DND-41 (cell line): ENCODE data around the gene ZNF256.
"Not testable (repeated sequence)": the region's sequence is repeated elsewhere in the genome, so short reads cannot be mapped to it uniquely, and the experiment has no call there.

ENCODE experiments used
- ATAC-seq: fragments of 200-7000 bp; cut with Tn5 transposase; 3 replicates; pipeline ENCODE4 v1.9.1; 2021; ENCODE audit warnings: low read depth; ENCODE audit not compliant: insufficient read depth
- DNase-seq: peaks from one replicate; pipeline ENCODE4 v3.0.0-alpha.2; 2020
- H2AFZ ChIP-seq: 2 replicates; pipeline ENCODE4 v1.6.0; 2012; ENCODE audit warnings: low read depth, low read length
- H3K27ac ChIP-seq: 2 replicates; pipeline ENCODE4 v1.5.1; 2012; ENCODE audit warnings: low read length, inconsistent platforms
- H3K27me3 ChIP-seq: fragments of 200-600 bp; sonication (generic); 2 replicates; pipeline ENCODE4 v1.6.0; 2012; ENCODE audit warnings: low read length, mild to moderate bottlenecking, inconsistent platforms; ENCODE audit not compliant: insufficient read depth, poor library complexity
- H3K36me3 ChIP-seq: 2 replicates; pipeline ENCODE4 v1.5.1; 2012; ENCODE audit warnings: low read length, inconsistent platforms; ENCODE audit not compliant: insufficient read depth
- H3K4me1 ChIP-seq: 2 replicates; pipeline ENCODE4 v1.5.1; 2012; ENCODE audit warnings: mild to moderate bottlenecking, low read length; ENCODE audit not compliant: insufficient read depth
- H3K4me2 ChIP-seq: 2 replicates; pipeline ENCODE4 v1.6.0; 2012; ENCODE audit warnings: mild to moderate bottlenecking, moderate library complexity, low read length, inconsistent platforms; ENCODE audit not compliant: insufficient read depth
- H3K4me3 ChIP-seq, 2 experiments: fragments of 200-600 bp in 1 of 2; shearing (Covaris generic) in 1 of 2; 2 replicates each; pipeline ENCODE4 v1.5.1; 2012 to 2016; ENCODE audit warnings: inconsistent platforms in 2 of 2, low read length in 2 of 2, mild to moderate bottlenecking in 2 of 2, low read depth in 1 of 2, moderate library complexity in 1 of 2
- H3K79me2 ChIP-seq: 2 replicates; pipeline ENCODE4 v1.6.0; 2012; ENCODE audit warnings: low read length, inconsistent platforms; ENCODE audit not compliant: insufficient read depth
- H3K9ac ChIP-seq: 2 replicates; pipeline ENCODE4 v1.6.0; 2012; ENCODE audit warnings: low read depth, mild to moderate bottlenecking, inconsistent platforms, low read length, moderate library complexity
- H3K9me3 ChIP-seq: 2 replicates; pipeline ENCODE4 v1.5.1; 2012; ENCODE audit warnings: low read length, moderate library complexity, mild to moderate bottlenecking, inconsistent platforms; ENCODE audit not compliant: insufficient read depth, severe bottlenecking
- H4K20me1 ChIP-seq: 2 replicates; pipeline ENCODE4 v1.6.0; 2012; ENCODE audit warnings: low read length; ENCODE audit not compliant: insufficient read depth
- EZH2 ChIP-seq: IDR thresholded peaks from 3 replicates; pipeline ENCODE4 v1.6.1; 2012; ENCODE audit warnings: borderline replicate concordance, low read depth, mild to moderate bottlenecking, moderate library complexity, low read length, inconsistent platforms; ENCODE audit not compliant: severe bottlenecking
- TF ChIP-seq, protein P1 (sequence below): IDR thresholded peaks from 2 replicates; pipeline ENCODE4 v1.5.1; 2012; ENCODE audit warnings: borderline replicate concordance, low read length, moderate library complexity, mild to moderate bottlenecking; ENCODE audit not compliant: poor library complexity, severe bottlenecking; ENCODE audit errors: extremely low read depth

The ZNF256 gene

DNA sequence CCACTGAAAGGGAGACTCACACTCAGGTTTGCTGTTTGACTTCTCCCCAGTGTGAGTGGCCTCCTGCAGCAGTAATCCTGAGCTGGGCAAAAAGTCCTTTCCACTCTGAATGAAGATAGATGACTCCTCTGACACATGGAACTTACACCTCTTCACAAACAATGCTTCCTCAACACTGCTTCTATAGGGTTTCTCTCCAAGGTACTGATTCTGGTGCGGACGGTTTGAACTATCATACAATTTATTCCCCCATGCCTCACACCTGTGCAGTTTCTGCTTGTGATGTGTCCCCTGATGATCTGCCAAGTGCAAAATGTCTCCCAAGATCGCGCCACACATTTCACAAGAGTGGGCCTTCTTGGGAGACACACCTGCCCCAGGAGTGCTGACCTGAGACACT lies 19.9 kb downstream of the ZNF256 start:
- Histone ChIP-seq H3K4me1 (peaks cover 8% of the 10 kb centered on the region), H3K27me3 (no peaks in the 10 kb centered on the region), H3K9ac (no peak overlapping the region), H2AFZ (no peak overlapping the region), H4K20me1 (no peaks in the 10 kb centered on the region), H3K9me3 (no peaks in the 10 kb centered on the region), H3K79me2 (no peaks in the 10 kb centered on the region), H3K4me3 (no peak overlapping the region), H3K4me2 (no peak overlapping the region), H3K27ac (no peak overlapping the region), H3K36me3 (no peaks in the 10 kb centered on the region)
- TF ChIP-seq, protein P1, sequence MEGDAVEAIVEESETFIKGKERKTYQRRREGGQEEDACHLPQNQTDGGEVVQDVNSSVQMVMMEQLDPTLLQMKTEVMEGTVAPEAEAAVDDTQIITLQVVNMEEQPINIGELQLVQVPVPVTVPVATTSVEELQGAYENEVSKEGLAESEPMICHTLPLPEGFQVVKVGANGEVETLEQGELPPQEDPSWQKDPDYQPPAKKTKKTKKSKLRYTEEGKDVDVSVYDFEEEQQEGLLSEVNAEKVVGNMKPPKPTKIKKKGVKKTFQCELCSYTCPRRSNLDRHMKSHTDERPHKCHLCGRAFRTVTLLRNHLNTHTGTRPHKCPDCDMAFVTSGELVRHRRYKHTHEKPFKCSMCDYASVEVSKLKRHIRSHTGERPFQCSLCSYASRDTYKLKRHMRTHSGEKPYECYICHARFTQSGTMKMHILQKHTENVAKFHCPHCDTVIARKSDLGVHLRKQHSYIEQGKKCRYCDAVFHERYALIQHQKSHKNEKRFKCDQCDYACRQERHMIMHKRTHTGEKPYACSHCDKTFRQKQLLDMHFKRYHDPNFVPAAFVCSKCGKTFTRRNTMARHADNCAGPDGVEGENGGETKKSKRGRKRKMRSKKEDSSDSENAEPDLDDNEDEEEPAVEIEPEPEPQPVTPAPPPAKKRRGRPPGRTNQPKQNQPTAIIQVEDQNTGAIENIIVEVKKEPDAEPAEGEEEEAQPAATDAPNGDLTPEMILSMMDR = no peak
- TF ChIP-seq EZH2 = no peak
- ATAC-seq = no peak
- DNase-seq = no peak

DNA sequence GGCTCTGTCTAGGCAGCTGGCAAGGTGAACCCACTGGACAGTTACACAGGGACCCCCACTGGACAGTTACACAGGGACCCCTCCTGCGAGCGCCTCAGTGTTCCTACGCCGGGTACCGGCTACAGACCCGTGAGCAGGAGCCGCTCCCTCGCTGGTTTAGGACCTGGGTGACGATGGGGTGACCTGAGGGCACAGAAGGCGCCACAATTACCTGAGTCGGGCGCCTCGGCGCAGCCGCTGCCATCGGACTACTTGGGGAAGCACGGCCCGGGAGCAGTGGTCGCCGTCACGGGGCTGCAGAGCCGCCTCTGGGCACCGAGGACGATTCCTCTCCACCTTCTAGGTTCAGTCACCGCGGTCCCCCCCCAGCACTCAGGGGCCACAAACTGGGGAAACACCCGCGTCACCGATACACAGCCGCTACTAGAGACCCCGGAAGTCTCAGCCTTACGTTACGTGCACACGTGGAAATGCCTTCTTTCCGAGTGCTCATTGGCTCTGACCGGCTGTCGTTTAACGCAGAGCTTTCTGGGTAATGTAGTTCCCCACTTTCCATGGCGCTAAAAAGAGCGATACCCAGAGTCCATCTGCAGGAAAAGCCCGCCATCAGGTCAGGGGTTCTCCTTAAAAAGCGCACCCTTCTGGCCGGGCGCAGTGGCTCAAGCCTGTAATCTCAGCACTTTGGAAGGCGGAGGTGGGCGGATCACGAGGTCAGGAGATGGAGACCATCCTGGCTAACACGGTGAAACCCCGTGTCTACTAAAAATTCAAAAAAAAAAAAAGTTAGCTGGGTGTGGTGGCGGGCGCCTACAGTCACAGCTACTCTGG lies 31.1 kb downstream of the ZNF256 start, which contains the start of gene ZNF417:
Gene ZNF417, minus strand, starts transcription at position 425 of the 828 bp plus-strand sequence. Its CDS starts 181 bp downstream, at position 244.
- TF ChIP-seq, protein P1 = peak; percentile 43
- ATAC-seq (peak; percentile 100), DNase-seq (peak; percentile 90)
- Histone ChIP-seq H3K4me3 (peak within 1 kb of the TSS; percentile 91 to 97), H2AFZ (peak within 1 kb of the TSS; percentile 86), H3K27ac (peak within 1 kb of the TSS; percentile 79), H3K9ac (peak within 1 kb of the TSS; percentile 88), H3K36me3 (peaks cover 25% of the 10 kb centered on the region), H3K4me2 (peak within 1 kb of the TSS; percentile 90), H3K79me2 (peaks cover 45% of the 10 kb centered on the region), H3K4me1 (peaks cover 27% of the 10 kb centered on the region)
- H3K9me3 ChIP-seq, H3K27me3 ChIP-seq, H4K20me1 ChIP-seq: not testable (repeated sequence)

DNA sequence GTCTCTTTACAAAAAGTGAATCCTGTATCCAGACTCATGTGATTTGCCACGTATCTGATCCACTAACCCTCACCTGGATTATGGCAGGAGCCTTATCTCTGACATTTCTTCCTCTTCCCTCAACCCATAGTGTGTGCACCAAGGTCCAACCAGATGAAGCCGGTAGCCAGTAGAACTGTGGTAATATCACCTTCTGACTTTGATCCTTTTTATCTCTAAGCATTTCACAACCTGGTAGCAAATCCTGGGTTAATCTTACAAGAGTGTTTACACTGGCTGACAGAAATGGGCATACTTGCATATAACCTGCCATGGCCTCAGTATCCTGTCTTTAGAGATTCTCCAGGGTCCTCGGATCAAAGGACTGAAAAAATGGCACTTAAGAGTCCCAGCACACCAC lies 33.0 kb downstream of the ZNF256 start:
- H3K36me3 ChIP-seq = peaks cover 36% of the 10 kb centered on the region
- H3K27ac ChIP-seq = no peak overlapping the region
- H2AFZ ChIP-seq = no peak overlapping the region
- H3K27me3 ChIP-seq = no peaks in the 10 kb centered on the region
- H4K20me1 ChIP-seq = peaks cover 6% of the 10 kb centered on the region; the same call in 1 of the 2 replicates
- DNase-seq (no peak), ATAC-seq (no peak)
- no peaks in the 10 kb centered on the region for H3K9me3 ChIP-seq
- peak overlapping the region; percentile 90 for H3K4me2 ChIP-seq
- 0 out of 2 replicates have a peak overlapping the region, but pooled peaks have one; percentile 88 for H3K9ac ChIP-seq
- no peak for TF ChIP-seq EZH2
- TF ChIP-seq, protein P1 = no peak
- H3K4me3 ChIP-seq = peak overlapping the region in 1 of 2 experiments; percentile 91; a peak in 2 of 4 replicates
- H3K4me1 ChIP-seq = peaks cover 27% of the 10 kb centered on the region
- peaks cover 54% of the 10 kb centered on the region for H3K79me2 ChIP-seq
